Measurements from ENCODE around the gene COL6A6.

- TF ChIP-seq CTCF (IDR thresholded peaks at IDR 0.05) = no peak
- no peak for TF ChIP-seq POLR2AphosphoS5 (IDR thresholded peaks at IDR 0.05)
Measured at GRCh38 chr3:130519754-130520153, 2.8 kb downstream of the COL6A6 start.
